Stimulated activated CD8-positive, alpha-beta memory T cell treated with anti-CD3 and anti-CD28 coated beads, Interleukin-12 subunit alpha, Interleukin-12 subunit beta, amount 100 ng/mL, for 1 hour (primary cell): ENCODE data around the gene SRRM2.

ENCODE experiments used
- DNase-seq: peaks from one replicate; pipeline ENCODE4 v3.0.0-alpha.2; 2020; ENCODE audit warnings: low read depth

The SRRM2 gene

DNA sequence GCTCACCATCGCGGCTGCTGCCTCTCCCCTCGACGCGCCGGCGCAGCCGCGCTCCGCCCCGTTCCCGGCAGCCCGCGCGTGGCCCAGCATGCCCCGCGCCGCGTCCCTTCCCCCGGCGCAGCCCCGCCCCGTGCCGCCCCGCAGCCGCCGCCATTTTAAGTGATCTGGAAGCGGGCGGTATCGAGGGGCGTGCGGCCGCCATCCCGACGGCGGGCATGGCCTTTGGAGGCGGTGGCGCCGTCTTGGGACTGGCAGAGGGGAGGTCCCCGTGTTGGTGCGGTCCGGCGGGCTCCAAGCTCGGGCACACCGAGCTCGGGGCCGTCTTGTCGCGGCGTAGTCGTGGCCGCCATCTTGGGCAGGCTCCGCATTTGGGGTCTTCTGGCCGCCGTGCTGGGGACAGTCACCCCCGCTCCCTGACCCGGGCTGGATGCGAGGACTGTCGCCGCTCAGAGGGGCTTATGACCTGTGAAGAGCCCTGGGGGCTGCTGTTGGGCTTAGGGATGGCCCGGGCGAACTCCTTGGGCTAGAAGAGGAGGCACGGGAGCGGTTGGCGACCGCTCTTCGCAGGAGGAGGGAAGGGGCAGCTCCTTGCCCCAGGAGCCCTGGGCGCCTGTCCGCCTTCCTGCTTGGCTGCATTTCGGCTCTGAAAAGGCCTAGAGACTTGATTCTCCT, 24.9 kb downstream of the SRRM2 start, which contains the start of gene ELOB:
ELOB (minus strand) TSS at position 50 of the 672 bp plus-strand sequence; CDS start at position 9, 41 bp downstream.
- DNase-seq: peak; percentile 77

DNA sequence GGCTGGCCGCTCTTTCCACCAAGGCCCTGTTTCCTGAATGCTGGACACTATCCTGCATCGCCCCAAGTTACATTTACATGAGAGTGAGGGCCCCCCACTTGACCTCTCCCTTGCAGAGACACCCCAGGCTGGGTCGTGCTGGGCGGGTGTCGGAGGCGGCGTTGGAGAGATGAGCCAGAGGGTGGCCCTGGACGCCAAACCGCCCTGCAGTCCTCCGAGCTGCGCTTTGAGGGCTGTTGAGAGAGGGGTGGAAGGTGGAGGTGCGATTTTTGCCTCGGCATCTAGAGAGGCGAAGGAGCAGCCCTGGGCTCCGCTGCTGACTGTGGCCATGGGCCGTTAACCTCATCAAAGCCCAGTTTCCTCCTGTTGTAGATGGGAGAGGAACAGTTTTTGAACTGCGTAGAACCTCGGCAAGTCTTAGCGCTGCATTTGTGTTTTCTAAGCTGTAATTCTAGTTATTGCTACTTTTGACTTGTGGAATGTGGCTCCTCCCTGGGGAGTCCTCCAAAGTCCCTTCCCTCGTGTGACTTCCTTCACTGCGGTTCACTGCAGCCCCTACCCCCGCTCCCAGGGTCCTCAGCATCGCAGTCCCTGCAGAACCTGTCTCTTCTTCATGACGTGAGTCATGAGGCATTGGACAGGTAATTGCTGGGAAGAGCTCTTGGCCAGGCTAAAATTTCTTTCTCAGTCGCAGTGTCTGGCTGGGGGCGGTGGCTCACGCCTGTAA, 25.6 kb downstream of the SRRM2 start:
- no peak for DNase-seq

DNA sequence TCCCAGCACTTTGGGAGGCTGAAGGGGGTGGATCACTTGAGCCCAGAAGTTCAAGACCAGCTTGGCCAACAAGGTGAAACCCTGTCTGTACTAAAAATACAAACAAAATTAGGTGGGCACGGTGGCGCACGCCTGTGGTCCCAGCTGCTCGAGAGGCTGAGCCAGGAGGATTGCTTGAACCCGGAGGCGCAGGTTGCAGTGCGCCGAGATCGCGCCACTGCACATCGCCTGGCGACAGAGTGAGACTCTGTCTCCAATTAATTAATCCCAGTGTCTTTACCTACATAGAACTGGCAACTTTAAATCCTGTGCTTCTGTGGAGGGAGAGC, 26.2 kb downstream of the SRRM2 start:
- DNase-seq: no peak

DNA sequence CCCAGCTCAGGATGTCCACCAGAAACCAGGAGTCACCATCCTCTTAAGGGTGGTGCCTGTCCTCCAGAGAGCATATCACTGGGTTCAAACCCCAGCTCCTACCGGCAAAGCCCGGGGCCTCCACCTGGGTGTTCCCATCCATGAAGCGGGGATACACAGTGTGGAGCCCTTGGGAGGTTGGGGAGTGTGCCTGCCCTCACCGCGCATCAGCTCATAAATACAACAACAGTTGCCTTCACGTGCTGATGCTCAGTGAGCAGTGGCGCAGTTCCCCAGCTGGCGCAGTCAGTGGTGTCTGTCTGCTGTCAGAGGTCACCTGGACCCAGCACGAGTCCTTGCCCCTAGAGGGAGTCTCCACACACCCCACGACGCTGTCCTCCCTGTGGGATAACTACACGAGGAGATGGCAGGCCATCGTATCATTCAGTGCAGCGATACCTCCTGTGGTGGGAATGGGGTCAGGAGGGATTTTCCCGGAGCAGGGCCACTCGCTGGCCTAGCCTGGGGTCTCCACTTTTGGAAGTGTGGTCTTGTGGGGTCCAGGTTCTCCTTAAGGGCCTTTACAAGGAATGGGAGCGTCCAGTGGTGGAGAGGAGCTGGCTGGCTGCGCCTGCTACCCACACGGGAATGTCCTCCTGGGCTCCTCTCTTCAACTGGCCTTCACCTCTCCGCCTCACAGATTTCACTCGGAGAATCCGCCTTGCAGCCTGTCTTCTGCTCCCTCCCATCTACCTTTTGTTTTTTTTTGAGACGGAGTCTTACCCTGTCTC, 26.9 kb downstream of the SRRM2 start:
- DNase-seq: no peak

DNA sequence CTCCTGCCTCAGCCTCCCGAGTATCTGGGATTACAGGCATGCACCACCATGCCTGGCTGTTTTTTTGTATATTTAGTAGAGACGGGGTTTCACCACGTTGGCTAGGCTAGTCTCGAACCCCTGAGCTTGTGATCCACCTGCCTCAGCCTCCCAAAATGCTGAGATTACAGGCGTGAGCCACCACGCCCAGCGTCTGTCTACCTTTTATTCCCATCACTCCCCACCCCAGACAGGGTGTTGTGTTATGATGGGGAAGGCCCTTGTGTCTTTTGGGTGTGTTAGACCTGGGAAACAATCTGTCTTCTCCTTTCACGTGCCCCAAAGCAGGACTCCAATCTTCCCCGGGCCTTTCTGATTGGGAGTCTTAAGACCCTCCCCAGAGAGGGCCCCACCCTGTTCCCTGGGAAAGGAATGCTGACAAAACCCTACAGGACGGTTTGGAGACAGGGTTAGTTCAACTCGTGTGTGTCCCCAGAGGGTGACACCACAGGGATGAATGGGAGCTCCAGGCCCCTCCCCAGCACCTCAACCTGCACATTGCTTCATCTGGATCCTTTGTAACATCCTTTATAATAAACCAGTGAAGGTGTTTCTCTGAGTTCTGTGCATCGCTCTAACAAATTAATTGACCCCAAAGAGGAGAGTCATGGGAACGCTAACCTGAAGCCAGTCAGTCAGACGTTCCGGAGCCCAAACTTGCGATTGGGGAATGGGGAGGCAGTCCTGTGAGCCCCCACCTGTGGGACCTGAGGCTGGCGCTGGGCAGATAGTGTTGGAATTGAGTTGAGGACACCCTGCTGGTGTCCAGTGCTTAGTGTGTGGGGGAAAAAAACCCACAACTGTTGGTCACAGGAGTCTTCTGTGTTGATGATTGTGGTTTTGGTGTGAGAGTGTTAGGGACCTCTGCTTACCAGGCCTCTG, 27.8 kb downstream of the SRRM2 start:
- no peak for DNase-seq

DNA sequence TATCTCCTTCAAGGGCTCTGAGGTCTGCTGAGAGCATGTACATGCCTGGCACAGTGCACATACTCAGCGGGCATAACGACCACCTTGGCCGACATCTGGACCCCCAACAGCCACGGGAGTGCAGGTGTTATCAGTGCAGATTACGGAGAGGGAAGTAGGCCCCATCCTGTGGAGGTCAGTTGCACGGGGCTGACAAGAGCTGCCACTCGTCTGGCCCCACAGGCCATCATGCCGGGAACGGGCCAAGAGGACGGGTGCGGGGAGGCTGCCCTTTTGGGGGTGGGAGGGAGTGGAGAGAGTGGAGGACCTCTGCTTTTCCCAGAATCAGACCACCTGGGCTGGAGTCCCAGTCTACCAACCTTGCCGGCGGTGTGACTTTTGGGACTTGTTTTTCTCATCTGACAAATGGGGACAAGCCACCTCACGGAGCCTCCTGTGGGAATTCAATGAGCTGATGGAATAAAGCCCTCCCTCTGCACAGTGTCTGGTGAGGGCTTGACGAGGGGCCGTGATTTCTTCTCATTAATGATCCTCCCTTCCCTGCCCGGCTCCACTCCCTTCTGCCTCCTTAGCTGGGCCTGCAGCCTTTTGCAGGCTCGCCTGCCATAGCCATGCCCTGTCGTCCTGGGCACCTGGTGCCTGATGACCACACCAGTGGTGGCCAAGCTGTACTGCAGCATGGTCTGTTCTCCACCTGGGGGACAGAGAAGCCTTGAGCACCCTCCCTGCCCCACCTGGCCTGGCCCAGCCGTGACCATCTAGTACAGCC, 30.3 kb downstream of the SRRM2 start:
- DNase-seq: no peak

DNA sequence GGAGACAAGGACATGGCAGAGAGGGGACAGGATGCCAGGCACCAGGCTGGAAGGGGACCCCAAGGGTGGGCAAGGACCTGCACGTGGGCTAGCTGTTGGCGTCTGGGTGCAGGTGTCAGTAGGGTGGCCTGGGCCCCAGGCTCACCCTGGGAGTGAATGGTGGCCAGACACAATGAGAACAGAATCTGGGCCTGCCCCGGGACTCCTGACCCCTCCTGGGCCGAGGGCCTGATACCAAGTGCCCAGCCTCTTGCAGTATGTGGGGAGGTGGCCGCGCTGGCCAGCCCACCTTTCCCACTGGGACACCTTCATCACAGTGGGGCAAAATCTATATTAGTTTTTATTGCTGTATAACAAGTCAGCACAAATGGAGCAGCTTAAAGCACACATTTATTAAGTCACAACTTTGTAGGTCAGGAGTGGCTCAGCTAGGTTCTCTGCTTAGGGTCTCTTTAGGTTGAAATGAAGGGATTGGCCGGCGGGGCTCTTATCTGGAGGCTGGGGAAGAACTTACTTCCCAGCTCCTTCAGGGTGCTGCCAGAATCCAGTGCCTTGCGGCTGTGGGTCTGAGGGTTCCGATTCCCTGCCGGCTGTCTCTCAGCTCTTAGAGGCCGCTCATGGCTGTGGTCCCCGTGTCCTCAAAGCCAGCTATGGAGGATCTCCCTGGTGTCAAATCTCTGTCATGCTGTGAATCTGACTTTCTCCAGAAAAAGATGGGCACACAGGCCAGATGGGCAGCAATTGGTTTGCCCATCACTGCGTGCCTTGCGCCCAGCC, 31.3 kb downstream of the SRRM2 start:
- DNase-seq: no peak

DNA sequence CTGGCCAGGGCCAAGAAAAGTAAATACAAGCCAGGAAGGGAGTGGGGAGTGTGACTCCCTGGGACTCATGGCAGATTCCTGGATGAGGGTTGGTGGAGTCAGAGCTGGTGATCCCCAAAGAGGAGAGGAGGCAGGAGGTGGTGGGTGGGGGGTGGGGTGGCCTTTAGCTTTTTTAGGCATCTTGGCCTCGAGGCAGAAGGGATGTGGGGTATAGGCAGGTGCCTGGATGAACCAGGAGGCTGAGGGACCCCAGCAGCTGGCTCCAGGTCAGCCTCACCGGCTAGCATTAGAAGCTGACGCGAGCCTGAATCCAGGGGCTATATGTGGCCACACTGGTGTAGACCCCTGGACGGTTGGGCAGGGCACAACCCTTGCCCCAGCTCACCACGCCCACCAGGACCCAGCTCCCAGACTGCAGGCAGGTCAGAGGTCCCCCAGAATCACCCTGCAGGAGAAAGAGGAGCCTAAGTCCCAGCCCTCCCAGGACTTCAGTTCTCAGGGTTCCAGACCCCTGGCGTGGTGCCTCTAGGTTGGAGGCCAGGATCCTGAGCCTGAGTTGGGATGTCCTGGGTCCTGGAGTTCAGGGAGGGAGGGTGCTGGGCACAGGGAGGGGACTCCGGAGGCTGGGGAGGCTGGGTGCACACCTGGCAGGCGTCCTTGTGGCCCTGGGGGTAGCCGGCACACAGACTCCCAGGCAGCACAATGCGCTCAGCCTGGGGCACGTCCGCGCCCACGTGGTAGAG, 32.1 kb downstream of the SRRM2 start:
- no peak for DNase-seq

DNA sequence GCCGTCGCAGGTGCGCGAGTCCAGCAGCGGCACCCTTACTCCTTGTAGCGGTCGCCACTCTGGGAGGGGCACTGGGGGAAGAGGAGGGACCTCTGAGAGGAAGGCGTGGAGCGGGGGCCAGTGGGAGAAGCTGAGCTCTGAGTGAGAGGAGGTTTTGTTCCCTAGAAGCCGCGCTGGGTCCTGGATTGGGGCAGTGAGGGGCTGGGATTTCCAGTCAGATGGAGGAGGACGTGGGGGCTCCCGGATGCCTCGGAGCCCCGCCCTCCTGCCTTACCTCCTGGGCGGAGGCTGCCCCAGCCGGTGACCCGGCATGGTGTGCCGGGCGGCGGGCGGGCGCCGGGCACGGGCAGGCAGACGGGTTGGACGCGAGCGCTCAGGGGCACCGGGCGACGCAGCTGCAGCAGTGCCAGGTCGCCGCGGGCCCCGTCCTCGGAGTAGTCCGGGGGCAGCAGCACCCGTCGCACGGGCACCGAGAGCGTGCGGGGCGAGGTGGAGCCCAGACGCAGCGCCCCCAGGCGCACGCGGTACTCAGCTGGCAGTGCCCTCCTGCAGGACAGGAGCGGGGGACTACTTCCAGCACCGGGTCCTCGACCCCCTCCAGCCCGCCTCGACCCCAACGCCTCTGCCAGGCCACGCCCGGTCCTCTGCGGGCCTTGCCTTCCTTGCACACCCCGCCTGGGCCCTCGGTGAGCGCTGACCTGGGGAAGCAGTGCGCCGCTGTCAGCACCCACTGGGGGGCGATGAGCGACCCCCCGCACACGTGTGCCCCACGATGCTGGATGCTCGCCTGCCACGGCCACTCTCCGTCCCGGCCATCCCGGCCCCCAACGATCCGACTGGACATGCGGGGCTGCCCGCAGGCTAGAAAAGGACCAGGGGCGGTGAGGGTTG, 32.9 kb downstream of the SRRM2 start:
- DNase-seq: no peak

DNA sequence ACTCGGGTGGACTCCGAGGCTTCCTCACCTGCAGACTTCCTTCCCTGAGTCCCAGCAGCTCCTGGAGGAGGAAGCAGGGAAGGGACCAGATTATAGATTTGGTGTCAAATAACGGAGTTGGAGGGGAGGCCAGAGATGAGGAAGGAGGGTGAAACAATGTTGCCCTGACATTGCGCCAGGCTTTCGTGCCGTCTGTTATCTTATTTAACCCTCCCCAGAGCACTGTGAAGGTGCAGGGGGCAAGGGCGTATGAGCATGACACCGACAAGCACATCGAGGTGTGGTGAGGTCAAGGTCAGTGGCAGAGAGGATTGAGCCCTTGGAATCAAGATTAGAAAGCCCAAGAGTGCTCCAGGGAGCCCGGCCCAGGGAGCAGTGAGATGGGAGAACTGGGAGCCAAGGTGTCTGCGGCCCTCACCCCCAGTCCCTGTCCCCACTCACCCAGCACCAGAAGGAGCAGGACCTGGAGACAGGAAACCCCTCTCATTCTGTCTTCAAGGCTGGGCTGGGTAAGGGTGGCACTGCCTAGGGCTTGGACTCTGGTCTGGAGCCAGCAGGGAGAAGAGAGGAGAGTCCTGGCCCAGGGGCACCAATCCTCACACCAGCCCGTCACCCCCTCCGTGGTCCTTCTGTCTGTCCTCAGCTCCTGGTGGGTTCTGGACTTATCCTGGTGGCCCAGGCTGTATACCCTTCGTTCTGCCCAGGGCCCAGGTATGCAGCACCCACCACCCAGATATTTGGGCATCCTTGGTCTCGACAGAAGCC, 33.8 kb downstream of the SRRM2 start:
- DNase-seq: no peak

DNA sequence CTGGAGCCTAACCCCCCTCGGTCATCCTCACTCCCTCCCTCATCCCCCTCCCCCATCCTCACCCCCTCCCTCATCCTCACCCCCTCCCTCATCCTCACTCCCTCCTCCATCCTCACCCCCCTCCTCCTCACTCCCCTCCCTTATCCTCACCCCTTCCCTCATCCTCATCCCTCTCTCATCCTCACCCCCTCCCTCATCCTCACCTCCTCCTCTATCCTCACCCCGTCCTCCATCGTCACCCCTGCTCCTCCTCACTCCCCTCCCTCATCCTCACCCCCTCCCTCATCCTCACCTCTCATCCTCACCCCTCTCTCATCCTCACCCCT, 34.4 kb downstream of the SRRM2 start:
- DNase-seq: no peak

DNA sequence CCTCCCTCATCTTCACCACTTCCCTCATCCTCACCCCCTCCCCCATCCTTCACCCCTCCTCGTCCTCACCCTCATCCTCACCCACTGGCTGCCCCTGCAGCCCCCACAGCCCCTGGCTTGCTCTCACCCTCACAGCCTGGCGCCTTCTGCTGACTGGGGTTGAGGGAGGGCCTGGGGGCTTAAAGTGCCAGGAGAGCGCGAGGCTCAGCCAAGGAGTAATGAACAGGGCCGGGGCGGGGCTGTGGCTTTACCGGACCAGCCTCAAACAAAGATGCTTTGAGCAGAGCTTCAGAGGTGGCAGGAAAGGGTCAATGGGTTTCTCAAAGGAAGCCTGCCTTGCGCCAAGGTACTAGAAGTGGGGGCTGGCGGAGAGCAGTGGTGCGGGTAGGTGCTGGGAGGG, 35.0 kb downstream of the SRRM2 start, which contains the start of gene PRSS33:
PRSS33 (minus strand) TSS at position 155 of the 400 bp plus-strand sequence. CDS start 1,013 bp downstream, outside the sequence.
- DNase-seq: no peak

DNA sequence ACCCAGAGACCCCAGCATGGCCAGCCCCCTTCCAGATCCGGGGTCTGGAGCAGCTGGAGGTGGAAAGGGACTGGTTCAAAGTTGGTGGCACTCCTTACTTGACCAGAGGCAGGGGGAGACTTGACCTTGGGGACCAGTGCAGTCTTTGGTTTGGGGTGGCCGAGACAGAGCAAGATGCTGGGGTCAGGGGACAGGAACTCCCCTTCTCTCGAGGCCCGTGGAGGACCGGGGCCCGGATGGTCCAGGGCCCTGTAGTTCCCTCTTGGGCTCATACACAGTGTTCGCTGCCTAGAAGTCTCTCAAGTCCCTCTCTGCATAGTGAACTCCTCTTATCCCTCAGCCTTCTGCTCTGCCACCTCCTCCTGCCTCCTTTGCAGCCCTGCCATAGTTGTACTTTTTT, 35.5 kb downstream of the SRRM2 start:
- no peak for DNase-seq

DNA sequence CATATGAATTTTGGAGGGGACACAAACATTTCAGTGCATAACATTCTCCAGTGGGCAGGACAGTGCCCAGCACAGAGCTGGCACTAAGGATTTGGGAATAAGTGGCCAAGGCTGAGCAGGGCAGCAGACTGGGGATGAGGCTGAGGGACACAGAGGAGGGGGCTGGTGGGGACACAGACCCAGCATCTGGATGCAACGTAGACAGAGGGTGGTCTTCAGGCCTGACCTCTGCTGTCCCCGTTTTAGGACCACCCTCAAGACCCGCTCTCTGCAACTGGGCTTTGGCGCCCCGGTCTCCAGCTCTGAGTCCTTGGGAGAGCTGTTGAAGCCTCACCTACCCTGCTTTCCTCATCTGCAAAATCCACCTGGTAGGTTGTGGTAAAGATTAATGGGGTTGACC, 38.2 kb downstream of the SRRM2 start:
- no peak for DNase-seq

DNA sequence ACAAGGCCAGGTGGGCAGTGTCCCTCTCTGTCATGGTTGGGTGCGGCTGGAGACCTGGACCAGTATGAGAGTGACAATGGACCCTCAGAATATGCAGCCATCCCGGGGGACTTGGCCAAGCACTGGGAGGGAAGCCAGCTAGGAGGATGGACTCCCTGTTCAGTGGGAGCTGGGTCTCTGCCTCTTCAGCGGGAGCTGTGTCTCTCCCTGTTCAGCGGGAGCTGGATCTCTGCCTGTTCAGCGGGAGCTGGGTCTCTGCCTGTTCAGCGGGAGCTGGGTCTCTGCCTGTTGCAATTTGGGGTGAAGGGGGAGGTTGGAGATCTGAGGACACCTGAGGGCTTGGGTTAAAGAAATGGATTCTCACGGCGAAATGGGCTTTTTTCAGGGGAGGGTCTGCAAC, 38.7 kb downstream of the SRRM2 start:
- DNase-seq: no peak

DNA sequence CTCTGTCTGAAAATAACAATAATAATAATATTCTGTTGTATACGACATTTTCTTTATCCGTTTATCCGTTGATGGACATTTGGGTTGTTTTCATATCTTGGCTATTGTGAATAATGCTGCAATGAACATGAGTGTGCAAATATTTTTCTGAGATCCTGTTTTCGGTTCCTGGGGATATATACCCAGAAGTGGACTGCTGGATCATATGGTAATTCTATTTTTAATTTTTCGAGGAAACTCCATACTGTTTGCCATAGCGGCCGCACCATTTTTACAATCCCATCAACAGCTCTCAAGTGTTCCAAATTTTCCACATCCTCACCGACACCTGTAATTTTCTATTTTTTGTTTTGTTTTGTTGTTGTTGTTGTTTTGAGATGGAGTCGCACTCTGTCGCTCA, 40.5 kb downstream of the SRRM2 start:
- DNase-seq: no peak

DNA sequence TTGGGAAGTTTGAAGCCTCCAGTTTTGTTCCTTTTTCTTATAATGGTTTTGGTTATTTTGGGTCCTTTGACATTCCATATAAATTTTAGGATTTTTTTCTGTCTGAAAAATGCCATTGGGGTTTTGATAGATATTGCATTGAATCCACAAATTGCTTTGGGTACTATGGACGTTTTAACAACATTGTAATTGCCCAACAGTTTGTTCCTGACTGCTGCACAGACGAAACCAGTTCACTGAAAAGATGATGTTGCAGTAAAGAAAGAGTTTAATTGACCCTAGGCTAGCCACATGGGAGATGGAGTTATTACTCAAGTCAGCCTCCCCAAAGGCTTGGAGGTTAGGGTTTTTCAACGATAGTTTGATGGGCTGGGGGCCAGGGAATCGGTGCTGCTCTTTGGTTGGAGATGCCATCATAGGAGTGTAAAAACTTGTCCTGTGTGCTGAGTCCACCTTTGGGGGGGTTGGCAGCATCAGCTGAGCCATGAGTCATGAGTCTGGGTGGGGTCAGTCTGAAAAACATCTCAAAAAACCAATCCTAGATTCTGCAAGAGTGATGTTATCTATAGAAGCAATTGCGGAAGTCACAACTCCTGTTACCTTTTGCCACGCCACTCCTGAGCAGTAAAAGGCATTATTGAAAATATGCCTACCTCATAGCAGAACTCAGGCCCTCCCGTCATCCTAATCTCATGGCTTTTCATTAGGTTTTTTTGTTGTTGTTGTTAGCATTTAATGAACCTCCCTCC, 43.1 kb downstream of the SRRM2 start:
- DNase-seq: no peak
